ENCODE data around the gene GPA33. TPM values are rescaled to one million over a fixed set of nuclear protein-coding genes. Genes with fewer than 3 reads are reported as not detected.

GPA33 gene
- total RNA-seq, 2 donors from 2014 or later = 5.3 to 7.6 TPM

- Mint-ChIP-seq H3K27me3 (peaks cover 15% of the 10 kb centered on the region), H3K36me3 (ENCODE audit: low read depth) (no peaks in the 10 kb centered on the region), H3K4me1 (peaks cover 19% of the 10 kb centered on the region), H3K27ac (no peak overlapping the region), H3K4me3 (no peak overlapping the region)
- no peak for DNase-seq
- H3K9me3 ChIP-seq (ENCODE audit: control insufficient read depth, low read length, poor library complexity, severe bottlenecking) = no peaks in the 10 kb centered on the region
- no peak for ATAC-seq
Measured at GRCh38 chr1:167092653-167093052, 2.5 kb upstream of the GPA33 start.

- no peaks in the 10 kb centered on the region for H3K9me3 ChIP-seq (ENCODE audit: control insufficient read depth, low read length, poor library complexity, severe bottlenecking)
- H3K36me3 Mint-ChIP-seq (ENCODE audit: low read depth) = no peaks in the 10 kb centered on the region
- peaks cover 15% of the 10 kb centered on the region for H3K27me3 Mint-ChIP-seq
- peak overlapping the region; percentile 67 for H3K4me3 Mint-ChIP-seq
- peak overlapping the region; percentile 98 for H3K27ac Mint-ChIP-seq
- peaks cover 17% of the 10 kb centered on the region for H3K4me1 Mint-ChIP-seq
- ATAC-seq (no peak), DNase-seq (no peak)
Measured at GRCh38 chr1:167089939-167090313, 251 bp downstream of the GPA33 start.

- ATAC-seq (no peak), DNase-seq (no peak)
- H3K9me3 ChIP-seq (ENCODE audit: control insufficient read depth, low read length, poor library complexity, severe bottlenecking) = no peaks in the 10 kb centered on the region
- Mint-ChIP-seq H3K27ac (peak overlapping the region; percentile 98), H3K36me3 (ENCODE audit: low read depth) (no peaks in the 10 kb centered on the region), H3K4me1 (peaks cover 16% of the 10 kb centered on the region), H3K4me3 (peak overlapping the region; percentile 13), H3K27me3 (peaks cover 12% of the 10 kb centered on the region)
Measured at GRCh38 chr1:167088746-167089417, 1.3 kb downstream of the GPA33 start.

DNA sequence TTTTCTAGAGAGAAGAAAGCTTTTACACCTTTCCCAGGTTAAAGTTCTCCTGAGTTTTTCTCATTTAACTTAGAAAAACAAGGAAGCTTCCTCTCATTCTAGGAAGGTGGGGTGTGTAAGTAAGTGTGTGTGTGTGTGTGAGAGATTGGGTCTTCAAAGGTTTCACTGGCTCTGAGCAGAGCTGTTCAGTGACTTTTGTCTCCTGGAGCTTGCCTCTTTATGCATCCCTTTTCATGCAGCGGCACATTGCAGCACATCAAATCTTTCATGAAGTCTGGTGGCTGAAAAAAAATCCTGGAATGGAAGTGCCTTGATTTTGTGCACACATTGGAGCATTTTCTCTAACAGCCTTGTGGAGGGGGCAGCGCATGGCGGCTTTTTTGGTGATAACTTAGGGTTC is 3.4 kb downstream of the GPA33 start:
- H3K36me3 Mint-ChIP-seq (ENCODE audit: low read depth) = peaks cover 5% of the 10 kb centered on the region
- peaks cover 20% of the 10 kb centered on the region for H3K4me1 Mint-ChIP-seq
- no peak overlapping the region for H3K4me3 Mint-ChIP-seq
- peak overlapping the region; percentile 63 for H3K27ac Mint-ChIP-seq
- no peaks in the 10 kb centered on the region for H3K9me3 ChIP-seq (ENCODE audit: control insufficient read depth, low read length, poor library complexity, severe bottlenecking)
- ATAC-seq (no peak), DNase-seq (no peak)
- no peaks in the 10 kb centered on the region for H3K27me3 Mint-ChIP-seq

DNA sequence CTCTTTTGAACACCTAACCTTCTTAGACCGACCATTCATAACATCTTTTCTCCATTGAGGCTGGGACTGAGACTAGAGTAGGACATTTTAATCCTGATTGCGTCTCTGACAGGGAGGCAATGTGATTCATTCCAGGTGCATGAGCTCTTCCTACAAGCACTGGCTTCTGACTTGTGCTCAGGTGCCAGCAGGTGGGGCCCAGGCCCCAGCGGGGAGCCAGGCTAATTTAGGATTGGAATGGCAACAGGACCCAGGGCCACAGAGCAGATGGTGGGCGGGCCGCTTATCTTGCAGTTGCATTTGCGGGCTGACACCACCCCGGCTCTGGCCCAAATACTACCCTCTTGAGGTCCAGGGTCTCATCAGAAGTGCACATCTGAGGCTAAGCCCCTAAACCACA is 4.1 kb downstream of the GPA33 start:
- no peaks in the 10 kb centered on the region for H3K9me3 ChIP-seq (ENCODE audit: control insufficient read depth, low read length, poor library complexity, severe bottlenecking)
- no peaks in the 10 kb centered on the region for H3K27me3 Mint-ChIP-seq
- H3K4me1 Mint-ChIP-seq = peaks cover 21% of the 10 kb centered on the region
- ATAC-seq = no peak
- H3K36me3 Mint-ChIP-seq (ENCODE audit: low read depth) = peaks cover 9% of the 10 kb centered on the region
- DNase-seq = no peak
- peak overlapping the region; percentile 63 for H3K27ac Mint-ChIP-seq
- no peak overlapping the region for H3K4me3 Mint-ChIP-seq

DNA sequence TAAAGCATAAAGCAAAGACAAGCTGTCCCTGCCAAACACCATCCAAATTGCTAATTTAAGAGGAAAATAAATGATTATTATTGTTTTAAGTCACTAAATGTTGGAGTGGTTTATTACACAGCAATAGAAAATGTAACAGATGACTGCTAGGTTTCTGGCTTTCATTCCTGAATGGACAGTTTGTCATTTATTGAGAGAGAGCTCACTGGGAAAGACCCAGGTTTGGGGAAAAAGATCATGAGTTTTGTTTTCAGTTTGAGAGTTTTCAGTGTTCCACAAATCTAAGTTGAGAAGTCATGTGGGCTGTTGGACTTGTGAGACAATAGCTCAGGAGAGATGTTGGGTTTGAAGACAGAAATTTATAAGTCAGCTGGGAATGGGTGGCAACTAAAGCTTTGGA is 5.4 kb downstream of the GPA33 start:
- no peaks in the 10 kb centered on the region for H3K9me3 ChIP-seq (ENCODE audit: control insufficient read depth, low read length, poor library complexity, severe bottlenecking)
- DNase-seq (no peak), ATAC-seq (no peak)
- Mint-ChIP-seq H3K4me3 (no peak overlapping the region), H3K36me3 (ENCODE audit: low read depth) (peaks cover 15% of the 10 kb centered on the region), H3K27me3 (no peaks in the 10 kb centered on the region), H3K27ac (no peak overlapping the region), H3K4me1 (peaks cover 13% of the 10 kb centered on the region)

- Mint-ChIP-seq H3K4me3 (no peak overlapping the region), H3K36me3 (ENCODE audit: low read depth) (peaks cover 15% of the 10 kb centered on the region), H3K4me1 (peaks cover 5% of the 10 kb centered on the region), H3K27me3 (peaks cover 1% of the 10 kb centered on the region), H3K27ac (no peak overlapping the region)
- DNase-seq (no peak), ATAC-seq (no peak)
- no peaks in the 10 kb centered on the region for H3K9me3 ChIP-seq (ENCODE audit: control insufficient read depth, low read length, poor library complexity, severe bottlenecking)
Measured at GRCh38 chr1:167083871-167084270, 6.3 kb downstream of the GPA33 start.

DNA sequence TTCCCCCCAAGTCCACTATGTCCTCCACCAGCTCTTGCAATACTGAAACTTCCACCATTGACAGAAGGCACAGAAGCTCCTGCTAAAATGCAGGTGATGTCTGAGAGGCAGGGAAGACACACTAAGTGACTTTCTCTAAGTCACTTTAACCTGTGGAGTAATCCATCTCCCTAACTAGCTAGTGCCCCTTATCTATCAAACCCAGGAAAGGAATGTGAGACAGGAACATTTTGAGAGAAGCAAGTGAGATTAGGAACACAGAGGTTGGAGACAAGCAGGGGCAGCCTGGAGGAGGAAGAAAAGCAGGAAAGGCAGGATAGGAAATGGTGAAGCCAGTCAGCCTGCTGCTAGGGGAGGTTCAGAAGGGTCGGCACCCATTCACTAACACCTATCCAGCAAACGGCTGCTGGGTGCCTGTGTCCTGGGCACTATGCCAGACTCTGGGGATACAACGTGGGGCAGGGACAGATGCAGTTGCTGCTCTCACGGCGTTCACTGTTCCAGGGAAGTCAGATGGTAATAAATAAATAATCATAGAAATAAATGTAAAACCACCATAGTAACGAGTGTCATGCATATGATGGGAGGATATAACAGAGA is 7.0 kb downstream of the GPA33 start:
- Mint-ChIP-seq H3K4me3 (no peak overlapping the region), H3K36me3 (ENCODE audit: low read depth) (peaks cover 15% of the 10 kb centered on the region), H3K27me3 (peaks cover 8% of the 10 kb centered on the region), H3K27ac (no peak overlapping the region), H3K4me1 (peaks cover 5% of the 10 kb centered on the region)
- DNase-seq = no peak
- no peaks in the 10 kb centered on the region for H3K9me3 ChIP-seq (ENCODE audit: control insufficient read depth, low read length, poor library complexity, severe bottlenecking)
- no peak for ATAC-seq

DNA sequence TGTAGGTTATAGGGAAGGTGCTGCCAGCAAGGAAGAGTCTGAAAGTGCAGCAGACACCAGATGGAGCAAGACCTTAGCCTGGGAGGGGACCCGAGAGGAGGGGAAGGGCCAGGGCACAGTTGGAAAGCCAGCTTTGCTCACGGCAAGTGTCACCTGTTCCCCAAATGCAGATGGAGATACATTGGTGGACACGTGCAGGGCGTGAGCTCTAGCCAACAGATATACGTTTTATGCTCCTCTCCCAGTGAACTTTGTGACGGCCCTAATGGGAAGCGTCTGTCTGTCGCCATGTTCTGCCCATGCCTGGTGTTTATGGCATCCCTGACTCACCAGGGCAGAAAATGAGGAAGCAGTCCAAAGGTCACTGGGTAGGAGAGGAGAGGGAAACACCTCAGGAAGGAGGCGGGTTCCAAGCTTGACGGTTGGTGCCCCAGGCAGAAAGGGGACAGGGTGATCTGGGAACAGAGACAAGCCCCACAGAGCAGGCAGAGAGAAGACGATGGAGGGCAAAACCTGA is 7.6 kb downstream of the GPA33 start:
- Mint-ChIP-seq H3K4me1 (peaks cover 5% of the 10 kb centered on the region), H3K36me3 (ENCODE audit: low read depth) (peaks cover 15% of the 10 kb centered on the region), H3K27me3 (peaks cover 8% of the 10 kb centered on the region), H3K27ac (no peak overlapping the region), H3K4me3 (peak overlapping the region; percentile 70)
- H3K9me3 ChIP-seq (ENCODE audit: control insufficient read depth, low read length, poor library complexity, severe bottlenecking) = no peaks in the 10 kb centered on the region
- DNase-seq (no peak), ATAC-seq (no peak)

- no peaks in the 10 kb centered on the region for H3K9me3 ChIP-seq (ENCODE audit: control insufficient read depth, low read length, poor library complexity, severe bottlenecking)
- no peak overlapping the region for H3K4me3 Mint-ChIP-seq
- peaks cover 15% of the 10 kb centered on the region for H3K36me3 Mint-ChIP-seq (ENCODE audit: low read depth)
- ATAC-seq = no peak
- H3K4me1 Mint-ChIP-seq = peaks cover 5% of the 10 kb centered on the region
- peaks cover 8% of the 10 kb centered on the region for H3K27me3 Mint-ChIP-seq
- no peak for DNase-seq
- no peak overlapping the region for H3K27ac Mint-ChIP-seq
Measured at GRCh38 chr1:167081594-167082156, 8.5 kb downstream of the GPA33 start.

DNA sequence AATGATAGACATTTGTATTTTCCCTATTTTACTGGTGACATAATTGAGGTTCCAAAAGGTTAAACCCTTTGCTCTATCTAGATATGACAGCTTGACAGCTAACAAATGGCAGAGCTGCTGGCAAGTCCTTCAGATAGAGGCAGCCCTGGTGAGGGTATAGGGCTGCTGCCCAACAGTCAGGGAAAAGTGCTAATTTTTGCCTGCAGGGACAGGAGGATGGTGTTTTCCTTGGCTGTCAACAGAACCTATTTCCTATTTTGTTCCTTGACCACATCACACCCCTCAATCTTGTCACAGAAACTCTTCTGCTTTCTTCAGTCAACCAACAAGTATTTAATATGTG is 12.3 kb downstream of the GPA33 start:
- Mint-ChIP-seq H3K4me3 (no peak overlapping the region), H3K27me3 (peaks cover 14% of the 10 kb centered on the region)

GRCh38 chr1:167077128-167077867 is 12.9 kb downstream of the GPA33 start:
- Mint-ChIP-seq H3K36me3 (ENCODE audit: low read depth) (peaks cover 20% of the 10 kb centered on the region), H3K27ac (no peak overlapping the region), H3K27me3 (peaks cover 14% of the 10 kb centered on the region), H3K4me3 (no peak overlapping the region), H3K4me1 (peaks cover 18% of the 10 kb centered on the region)
- DNase-seq = no peak
- no peak for ATAC-seq
- no peaks in the 10 kb centered on the region for H3K9me3 ChIP-seq (ENCODE audit: control insufficient read depth, low read length, poor library complexity, severe bottlenecking)

More for the DNA sequence above, 12.3 kb downstream of the GPA33 start:
- no peaks in the 10 kb centered on the region for H3K9me3 ChIP-seq (ENCODE audit: control insufficient read depth, low read length, poor library complexity, severe bottlenecking)
- DNase-seq (no peak), ATAC-seq (no peak)
- Mint-ChIP-seq H3K36me3 (ENCODE audit: low read depth) (peaks cover 21% of the 10 kb centered on the region), H3K4me1 (peaks cover 18% of the 10 kb centered on the region), H3K27ac (no peak overlapping the region)

DNA sequence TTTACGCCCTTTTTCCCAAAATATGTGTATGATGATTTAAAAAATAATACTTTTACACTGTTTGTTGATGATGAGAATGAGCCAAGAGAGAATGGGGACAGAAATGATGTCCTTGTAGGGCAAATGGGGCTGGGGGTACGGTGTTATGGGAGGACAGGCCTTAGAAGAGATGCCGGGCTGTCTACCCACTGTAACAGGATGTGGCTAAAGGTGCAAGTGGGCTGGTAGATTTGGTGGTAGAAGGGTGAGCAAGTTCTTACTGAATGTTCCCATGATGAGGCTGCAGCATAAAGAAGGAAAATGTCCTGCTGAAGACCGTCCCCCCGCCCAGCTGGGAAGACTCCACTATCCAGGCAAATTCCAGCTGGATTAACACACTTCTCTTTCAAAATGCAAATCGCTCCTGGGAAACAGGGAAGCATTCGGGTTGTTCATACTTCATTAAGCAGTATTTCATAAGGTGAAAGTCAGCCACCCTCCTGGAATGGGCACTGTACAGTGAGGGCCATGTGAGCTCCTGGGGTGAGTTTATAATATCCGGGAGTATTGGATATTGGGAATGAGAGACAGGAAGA is 14.0 kb downstream of the GPA33 start:
- DNase-seq = no peak
- no peak for ATAC-seq
- Mint-ChIP-seq H3K4me1 (peaks cover 13% of the 10 kb centered on the region), H3K36me3 (ENCODE audit: low read depth) (peaks cover 14% of the 10 kb centered on the region), H3K27ac (no peak overlapping the region), H3K27me3 (peaks cover 14% of the 10 kb centered on the region), H3K4me3 (no peak overlapping the region)
- no peaks in the 10 kb centered on the region for H3K9me3 ChIP-seq (ENCODE audit: control insufficient read depth, low read length, poor library complexity, severe bottlenecking)

Data from T-helper 17 cell (primary cell).